Measurements from ENCODE around the gene MCF2L. TPM values are rescaled to one million over a fixed set of nuclear protein-coding genes. Genes with fewer than 3 reads are reported as not detected.

MCF2L gene
- total and polyA plus RNA-seq, 2 donors: 15.3 to 31.7 TPM

GRCh38 chr13:113042456-113042855, 73.4 kb downstream of the MCF2L start:
- Histone ChIP-seq H3K4me1 (ENCODE audit: insufficient read depth) (no peaks in the 10 kb centered on the region), H3K27ac (ENCODE audit: low read depth) (no peak overlapping the region), H3K4me3 (ENCODE audit: low read depth, low read length) (no peak overlapping the region), H3K36me3 (ENCODE audit: insufficient read depth) (no peaks in the 10 kb centered on the region)
- 94% methylated on average over 20 of the region's 20 CpGs for WGBS
- no peak for DNase-seq (ENCODE audit: extremely low spot score)

- WGBS: 80% methylated on average over 20 of the region's 20 CpGs
- no peak overlapping the region for H3K27ac ChIP-seq (ENCODE audit: low read depth)
- H3K4me1 ChIP-seq (ENCODE audit: insufficient read depth): no peaks in the 10 kb centered on the region
- H3K36me3 ChIP-seq (ENCODE audit: insufficient read depth): no peaks in the 10 kb centered on the region
- no peak overlapping the region for H3K4me3 ChIP-seq (ENCODE audit: low read depth, low read length)
- DNase-seq (ENCODE audit: extremely low spot score): no peak
Observed at GRCh38 chr13:113043001-113043630, 74.1 kb downstream of the MCF2L start.

- H3K4me3 ChIP-seq (ENCODE audit: low read depth, low read length): no peak overlapping the region
- WGBS: 74% methylated on average over 14 of the region's 14 CpGs
- H3K27ac ChIP-seq (ENCODE audit: low read depth): no peak overlapping the region
- DNase-seq (ENCODE audit: extremely low spot score): no peak
- no peaks in the 10 kb centered on the region for H3K4me1 ChIP-seq (ENCODE audit: insufficient read depth)
- H3K36me3 ChIP-seq (ENCODE audit: insufficient read depth): no peaks in the 10 kb centered on the region
Observed at GRCh38 chr13:113043931-113044330, 74.9 kb downstream of the MCF2L start.

GRCh38 chr13:113044391-113045114, 75.5 kb downstream of the MCF2L start:
- H3K4me3 ChIP-seq (ENCODE audit: low read depth, low read length): no peak overlapping the region
- 77% methylated on average over 27 of the region's 27 CpGs for WGBS
- no peaks in the 10 kb centered on the region for H3K4me1 ChIP-seq (ENCODE audit: insufficient read depth)
- H3K27ac ChIP-seq (ENCODE audit: low read depth): no peak overlapping the region
- no peak for DNase-seq (ENCODE audit: extremely low spot score)
- H3K36me3 ChIP-seq (ENCODE audit: insufficient read depth): no peaks in the 10 kb centered on the region

- 79% methylated on average over 32 of the region's 32 CpGs for WGBS
- no peak overlapping the region for H3K27ac ChIP-seq (ENCODE audit: low read depth)
- H3K36me3 ChIP-seq (ENCODE audit: insufficient read depth): no peaks in the 10 kb centered on the region
- H3K4me1 ChIP-seq (ENCODE audit: insufficient read depth): no peaks in the 10 kb centered on the region
- no peak overlapping the region for H3K4me3 ChIP-seq (ENCODE audit: low read depth, low read length)
- DNase-seq (ENCODE audit: extremely low spot score): no peak
Observed at GRCh38 chr13:113045251-113046127, 76.5 kb downstream of the MCF2L start.

GRCh38 chr13:113046128-113046882, 77.3 kb downstream of the MCF2L start:
- no peaks in the 10 kb centered on the region for H3K4me1 ChIP-seq (ENCODE audit: insufficient read depth)
- WGBS: 89% methylated on average over 30 of the region's 30 CpGs
- DNase-seq (ENCODE audit: extremely low spot score): no peak
- no peaks in the 10 kb centered on the region for H3K36me3 ChIP-seq (ENCODE audit: insufficient read depth)
- H3K27ac ChIP-seq (ENCODE audit: low read depth): no peak overlapping the region
- H3K4me3 ChIP-seq (ENCODE audit: low read depth, low read length): no peak overlapping the region

GRCh38 chr13:113046883-113047244, 77.8 kb downstream of the MCF2L start:
- no peak overlapping the region for H3K4me3 ChIP-seq (ENCODE audit: low read depth, low read length)
- 78% methylated on average over 13 of the region's 13 CpGs for WGBS
- no peak for DNase-seq (ENCODE audit: extremely low spot score)
- H3K36me3 ChIP-seq (ENCODE audit: insufficient read depth): no peaks in the 10 kb centered on the region
- no peaks in the 10 kb centered on the region for H3K4me1 ChIP-seq (ENCODE audit: insufficient read depth)
- H3K27ac ChIP-seq (ENCODE audit: low read depth): no peak overlapping the region

GRCh38 chr13:113047587-113047986, 78.6 kb downstream of the MCF2L start:
- no peak overlapping the region for H3K4me3 ChIP-seq (ENCODE audit: low read depth, low read length)
- 94% methylated on average over 31 of the region's 31 CpGs for WGBS
- no peak for DNase-seq (ENCODE audit: extremely low spot score)
- H3K36me3 ChIP-seq (ENCODE audit: insufficient read depth): no peaks in the 10 kb centered on the region
- H3K27ac ChIP-seq (ENCODE audit: low read depth): no peak overlapping the region
- H3K4me1 ChIP-seq (ENCODE audit: insufficient read depth): no peaks in the 10 kb centered on the region

GRCh38 chr13:113048766-113049165, 79.8 kb downstream of the MCF2L start:
- DNase-seq (ENCODE audit: extremely low spot score): no peak
- no peak overlapping the region for H3K4me3 ChIP-seq (ENCODE audit: low read depth, low read length)
- no peak overlapping the region for H3K27ac ChIP-seq (ENCODE audit: low read depth)
- H3K36me3 ChIP-seq (ENCODE audit: insufficient read depth): no peaks in the 10 kb centered on the region
- WGBS: 67% methylated on average over 7 of the region's 7 CpGs
- no peaks in the 10 kb centered on the region for H3K4me1 ChIP-seq (ENCODE audit: insufficient read depth)

- Histone ChIP-seq H3K36me3 (ENCODE audit: insufficient read depth) (no peaks in the 10 kb centered on the region), H3K27ac (ENCODE audit: low read depth) (no peak overlapping the region), H3K4me3 (ENCODE audit: low read depth, low read length) (no peak overlapping the region), H3K4me1 (ENCODE audit: insufficient read depth) (no peaks in the 10 kb centered on the region)
- 45% methylated on average over 13 of the region's 13 CpGs for WGBS
- no peak for DNase-seq (ENCODE audit: extremely low spot score)
Observed at GRCh38 chr13:113049521-113049941, 80.5 kb downstream of the MCF2L start.

- H3K4me1 ChIP-seq (ENCODE audit: insufficient read depth): no peaks in the 10 kb centered on the region
- H3K4me3 ChIP-seq (ENCODE audit: low read depth, low read length): no peak overlapping the region
- H3K27ac ChIP-seq (ENCODE audit: low read depth): no peak overlapping the region
- no peaks in the 10 kb centered on the region for H3K36me3 ChIP-seq (ENCODE audit: insufficient read depth)
- 57% methylated on average over 8 of the region's 8 CpGs for WGBS
- DNase-seq (ENCODE audit: extremely low spot score): no peak
Observed at GRCh38 chr13:113049981-113050380, 81.0 kb downstream of the MCF2L start.

GRCh38 chr13:113050734-113051431, 81.9 kb downstream of the MCF2L start:
- Histone ChIP-seq H3K36me3 (ENCODE audit: insufficient read depth) (no peaks in the 10 kb centered on the region), H3K4me3 (ENCODE audit: low read depth, low read length) (peak overlapping the region; percentile 0), H3K4me1 (ENCODE audit: insufficient read depth) (no peaks in the 10 kb centered on the region), H3K27ac (ENCODE audit: low read depth) (no peak overlapping the region)
- DNase-seq (ENCODE audit: extremely low spot score): no peak
- WGBS: 27% methylated on average over 46 of the region's 48 CpGs

GRCh38 chr13:113051641-113052040, 82.6 kb downstream of the MCF2L start:
- no peaks in the 10 kb centered on the region for H3K36me3 ChIP-seq (ENCODE audit: insufficient read depth)
- 86% methylated on average over 14 of the region's 14 CpGs for WGBS
- no peak overlapping the region for H3K27ac ChIP-seq (ENCODE audit: low read depth)
- H3K4me1 ChIP-seq (ENCODE audit: insufficient read depth): no peaks in the 10 kb centered on the region
- DNase-seq (ENCODE audit: extremely low spot score): no peak
- no peak overlapping the region for H3K4me3 ChIP-seq (ENCODE audit: low read depth, low read length)

Data from urinary bladder (tissue), 4 donors.